Upper lobe of left lung (tissue), 6 donors: ENCODE data around the gene ZNF747. TPM values are rescaled to one million over a fixed set of nuclear protein-coding genes. Genes with fewer than 3 reads are reported as not detected.

ENCODE experiments used
- ATAC-seq, 2 donors: fragments of 200-7000 bp; cut with Tn5 transposase; one replicate each; pipeline ENCODE4 v1.9.1; 2022; ENCODE audit warnings: mild to moderate bottlenecking in 2 of 2, moderate library complexity in 2 of 2; ENCODE audit not compliant: low FRiP score in 2 of 2
- DNase-seq, 2 donors: peaks; one replicate each; pipeline ENCODE4 v3.0.0-alpha.2; 2019 to 2020
- H3K27ac ChIP-seq, 4 donors: fragments of 200-600 bp; sonication (generic); one replicate each; pipeline ENCODE4 v1.5.1; 2016 to 2019
- H3K27me3 ChIP-seq, 4 donors: fragments of 200-600 bp; sonication (generic); one replicate each; pipeline ENCODE4 v1.5.1; 2017 to 2019
- H3K36me3 ChIP-seq, 4 donors: fragments of 200-600 bp; sonication (generic); one replicate each; pipeline ENCODE4 v1.5.1; 2016 to 2019
- H3K4me1 ChIP-seq, 4 donors: fragments of 200-600 bp; sonication (generic); one replicate each; pipeline ENCODE4 v1.5.1; 2018 to 2019
- H3K4me3 ChIP-seq, 4 donors: fragments of 200-600 bp; sonication (generic); one replicate each; pipeline ENCODE4 v1.5.1; 2017 to 2019; ENCODE audit warnings: mild to moderate bottlenecking in 2 of 4, moderate library complexity in 1 of 4
- H3K9me3 ChIP-seq, 4 donors: fragments of 200-600 bp; sonication (generic); one replicate each; pipeline ENCODE4 v1.5.1; 2018 to 2019
- EP300 ChIP-seq, 4 donors: sonication (generic); formaldehyde crosslinking; IDR thresholded peaks; one replicate each; pipeline ENCODE4 v1.5.1; 2017; ENCODE audit warnings: antibody characterized with exemption in 4 of 4, control low read depth in 2 of 4
- POLR2A ChIP-seq, 4 donors: fragments of 450-650 bp; IDR thresholded peaks; one replicate each; pipeline ENCODE4 v1.5.1; 2016 to 2017; ENCODE audit warnings: antibody characterized with exemption in 4 of 4, mild to moderate bottlenecking in 2 of 4
- POLR2AphosphoS5 ChIP-seq, 2 donors: sonication (generic); formaldehyde crosslinking; IDR thresholded peaks; one replicate each; pipeline ENCODE4 v1.5.1; 2017; ENCODE audit warnings: antibody characterized with exemption in 2 of 2
- WGBS, 2 donors: methylation state at CpG; one replicate each; pipeline ENCODE4 v1.1.5; 2017 to 2018; 5-methylcytosine and 5-hydroxymethylcytosine counted together
- total RNA-seq, 6 donors: library from RNA; depleted of rRNA in 4 of 6; stranded (reverse); fragments of >200 nt in 4 of 6; gene quantifications; one replicate each; pipeline versions ENCODE4 v1.1.0 to v1.2.1, GENCODE V29; 2016 to 2021
- TF ChIP-seq, protein P1 (sequence below), 6 experiments: fragments of 450-650 bp in 4 of 6; fragments of 200-600 bp in 2 of 6; sonication (generic) in 2 of 6; IDR thresholded peaks; one replicate each; pipeline ENCODE4 v1.5.1; 2016 to 2019; ENCODE audit warnings: antibody characterized with exemption in 6 of 6
- donor health status: DM: no; HTN: no; CAD: no; lungs with moderate emphysema.
- donor health status: DM: no; HTN: yes; CAD: no; lungs with severe emphysema.

The ZNF747 gene
- total RNA-seq, 6 donors from 2014 or later, result 11.0 to 15.5 (median 11.5) TPM

- Histone ChIP-seq H3K27me3 (no peaks in the 10 kb centered on the region), H3K4me3 (no peak overlapping the region), H3K9me3 (no peaks in the 10 kb centered on the region), H3K27ac (peak overlapping the region in 3 of 4 donors; percentile 18 to 57 (median 21)), H3K36me3 (peaks cover 0 to 4% (median 0%) of the 10 kb centered on the region in 4 donors), H3K4me1 (peaks cover 18 to 35% (median 21%) of the 10 kb centered on the region in 4 donors)
- DNase-seq (peak in 1 of 2 donors; percentile 40), ATAC-seq (no peak)
- WGBS, 2 donors, result 58 to 59% methylated on average over 6 of the region's 6 CpGs
- TF ChIP-seq EP300 (IDR thresholded peaks at IDR 0.05) (no peak), POLR2A (IDR thresholded peaks at IDR 0.05) (no peak), POLR2AphosphoS5 (IDR thresholded peaks at IDR 0.05) (no peak)
- TF ChIP-seq, protein P1, sequence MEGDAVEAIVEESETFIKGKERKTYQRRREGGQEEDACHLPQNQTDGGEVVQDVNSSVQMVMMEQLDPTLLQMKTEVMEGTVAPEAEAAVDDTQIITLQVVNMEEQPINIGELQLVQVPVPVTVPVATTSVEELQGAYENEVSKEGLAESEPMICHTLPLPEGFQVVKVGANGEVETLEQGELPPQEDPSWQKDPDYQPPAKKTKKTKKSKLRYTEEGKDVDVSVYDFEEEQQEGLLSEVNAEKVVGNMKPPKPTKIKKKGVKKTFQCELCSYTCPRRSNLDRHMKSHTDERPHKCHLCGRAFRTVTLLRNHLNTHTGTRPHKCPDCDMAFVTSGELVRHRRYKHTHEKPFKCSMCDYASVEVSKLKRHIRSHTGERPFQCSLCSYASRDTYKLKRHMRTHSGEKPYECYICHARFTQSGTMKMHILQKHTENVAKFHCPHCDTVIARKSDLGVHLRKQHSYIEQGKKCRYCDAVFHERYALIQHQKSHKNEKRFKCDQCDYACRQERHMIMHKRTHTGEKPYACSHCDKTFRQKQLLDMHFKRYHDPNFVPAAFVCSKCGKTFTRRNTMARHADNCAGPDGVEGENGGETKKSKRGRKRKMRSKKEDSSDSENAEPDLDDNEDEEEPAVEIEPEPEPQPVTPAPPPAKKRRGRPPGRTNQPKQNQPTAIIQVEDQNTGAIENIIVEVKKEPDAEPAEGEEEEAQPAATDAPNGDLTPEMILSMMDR (IDR thresholded peaks at IDR 0.05), result no peak
These were observed 33.5 kb upstream of the ZNF747 start for GRCh38 chr16:30567991-30568638.

DNA sequence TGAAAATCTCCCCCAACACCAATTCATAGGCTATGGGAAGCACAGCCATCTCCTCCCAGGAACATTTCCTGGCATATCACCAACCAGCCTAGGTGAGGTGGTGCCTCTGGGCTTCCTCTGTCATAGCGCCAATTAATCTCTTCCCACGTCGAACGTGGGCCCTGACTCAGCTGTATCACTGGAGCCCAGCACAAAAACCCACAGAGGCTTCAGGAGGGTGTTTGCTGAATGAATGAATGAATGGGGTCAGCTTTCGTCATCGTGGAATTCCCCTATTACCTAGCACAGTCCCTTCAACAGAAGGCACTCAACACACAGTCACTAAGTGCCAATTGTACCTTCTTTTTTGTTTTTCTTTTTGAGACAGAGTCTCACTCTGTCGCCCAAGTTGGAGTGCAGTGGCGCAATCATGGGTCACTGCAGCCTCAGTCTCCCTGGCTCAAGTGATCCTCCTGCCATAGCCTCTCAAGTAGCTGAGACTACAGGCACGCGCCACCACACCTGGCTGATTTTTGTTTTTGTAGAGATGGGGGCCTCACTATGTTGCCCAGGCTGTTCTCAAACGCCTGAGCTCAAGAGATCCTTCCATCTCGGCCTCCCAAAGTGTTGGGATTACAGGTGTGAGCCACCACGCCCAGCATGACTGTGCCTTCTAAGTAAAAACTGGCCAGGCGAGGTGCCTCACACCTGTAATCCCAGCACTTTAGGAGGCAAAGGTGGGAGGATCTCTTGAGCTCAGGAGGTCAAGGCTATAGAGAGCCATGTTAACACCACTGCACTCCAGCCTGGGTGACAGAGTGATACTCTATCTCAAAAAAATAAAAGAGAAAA is 32.7 kb upstream of the ZNF747 start:
- TF ChIP-seq POLR2A (IDR thresholded peaks at IDR 0.05) (no peak), EP300 (IDR thresholded peaks at IDR 0.05) (no peak), POLR2AphosphoS5 (IDR thresholded peaks at IDR 0.05) (no peak)
- TF ChIP-seq, protein P1 (IDR thresholded peaks at IDR 0.05), result no peak
- H3K27me3 ChIP-seq, result no peaks in the 10 kb centered on the region
- no peak for DNase-seq
- no peaks in the 10 kb centered on the region for H3K9me3 ChIP-seq
- H3K4me3 ChIP-seq, result no peak overlapping the region
- ATAC-seq, result no peak
- WGBS, 2 donors, result 75 to 77% methylated on average over 12 to 14 of the region's 14 CpGs
- no peak overlapping the region for H3K27ac ChIP-seq
- peaks cover 0 to 4% (median 0%) of the 10 kb centered on the region in 4 donors for H3K36me3 ChIP-seq
- H3K4me1 ChIP-seq, result peaks cover 15 to 31% (median 16%) of the 10 kb centered on the region in 4 donors

DNA sequence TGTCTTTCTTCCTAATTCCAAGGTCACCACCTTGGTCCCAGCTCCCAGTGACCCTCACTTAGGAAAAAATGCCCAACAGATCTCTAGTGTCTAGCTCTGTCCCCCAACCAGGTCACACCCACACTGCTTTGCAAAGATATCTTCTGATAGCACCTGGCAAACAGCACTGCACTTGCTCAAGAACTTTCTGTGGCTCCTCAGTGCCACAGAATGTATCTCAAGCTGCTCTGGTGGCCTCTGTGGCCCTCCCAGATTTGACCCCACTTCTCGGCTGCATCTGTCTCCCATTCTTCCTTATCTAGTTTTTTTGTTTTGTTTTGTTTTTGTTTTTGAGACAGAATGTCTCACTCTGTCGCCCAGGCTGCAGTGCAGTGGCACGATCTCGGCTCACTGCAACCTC is 31.9 kb upstream of the ZNF747 start:
- H3K4me3 ChIP-seq, result no peak overlapping the region
- no peak for DNase-seq
- H3K9me3 ChIP-seq, result no peaks in the 10 kb centered on the region
- H3K4me1 ChIP-seq, result peaks cover 13 to 27% (median 16%) of the 10 kb centered on the region in 4 donors
- H3K36me3 ChIP-seq, result peaks cover 0 to 4% (median 0%) of the 10 kb centered on the region in 4 donors
- H3K27ac ChIP-seq, result no peak overlapping the region
- TF ChIP-seq POLR2AphosphoS5 (IDR thresholded peaks at IDR 0.05) (no peak), POLR2A (IDR thresholded peaks at IDR 0.05) (no peak)
- TF ChIP-seq, protein P1 (IDR thresholded peaks at IDR 0.05), result no peak
- no peak for ATAC-seq
- 90 to 94% methylated on average over 4 of the region's 4 CpGs for WGBS, 2 donors
- no peaks in the 10 kb centered on the region for H3K27me3 ChIP-seq

- H3K36me3 ChIP-seq, result peaks cover 0 to 4% (median 0%) of the 10 kb centered on the region in 4 donors
- no peak overlapping the region for H3K27ac ChIP-seq
- 69 to 83% methylated on average over 8 of the region's 8 CpGs for WGBS, 2 donors
- no peaks in the 10 kb centered on the region for H3K27me3 ChIP-seq
- peaks cover 13 to 27% (median 18%) of the 10 kb centered on the region in 4 donors for H3K4me1 ChIP-seq
- H3K9me3 ChIP-seq, result no peaks in the 10 kb centered on the region
- H3K4me3 ChIP-seq, result no peak overlapping the region
- ATAC-seq, result no peak
- TF ChIP-seq POLR2A (IDR thresholded peaks at IDR 0.05) (no peak), POLR2AphosphoS5 (IDR thresholded peaks at IDR 0.05) (no peak), EP300 (IDR thresholded peaks at IDR 0.05) (no peak)
- TF ChIP-seq, protein P1 (IDR thresholded peaks at IDR 0.05), result no peak
- DNase-seq, result no peak
These were observed 31.3 kb upstream of the ZNF747 start for GRCh38 chr16:30565984-30566383.
